ENCODE results near the gene MYO10.

GRCh38 chr5:16712178-16712577 lies 223.9 kb downstream of the MYO10 start:
- TF ChIP-seq CTCF (IDR thresholded peaks at IDR 0.05) (no peak), POLR2A (IDR thresholded peaks at IDR 0.05) (no peak), POLR2AphosphoS5 (IDR thresholded peaks at IDR 0.05) (no peak), EP300 (IDR thresholded peaks at IDR 0.05; ENCODE audit: low read depth) (no peak)
